Activated T-cell treated with anti-CD3 and anti-CD28 coated beads, Interleukin-2, amount 50 U/mL, for 48 hours (primary cell): Measurements from ENCODE around the gene CD247.

Source experiments
- DNase-seq, 2 experiments: peaks; one replicate each; pipeline ENCODE4 v3.0.0-alpha.2; 2020

The CD247 gene

GRCh38 chr1:167457936-167458584 is 60.3 kb downstream of the CD247 start:
- DNase-seq, result peak; percentile 15 to 18

- peak; percentile 18 to 21 for DNase-seq
Measured at GRCh38 chr1:167456926-167457325, 61.4 kb downstream of the CD247 start.

GRCh38 chr1:167456524-167456923 is 61.8 kb downstream of the CD247 start:
- DNase-seq, result peak; percentile 41 to 43

GRCh38 chr1:167455786-167456446 is 62.4 kb downstream of the CD247 start:
- no peak for DNase-seq

- DNase-seq, result peak; percentile 81 to 86
Measured at GRCh38 chr1:167454894-167455785, 63.2 kb downstream of the CD247 start.

GRCh38 chr1:167454304-167454893 is 63.9 kb downstream of the CD247 start:
- DNase-seq, result peak; percentile 41 to 48

GRCh38 chr1:167453123-167453522 is 65.2 kb downstream of the CD247 start:
- DNase-seq, result peak in 1 of 2 experiments; percentile 18

GRCh38 chr1:167452483-167452882 is 65.8 kb downstream of the CD247 start:
- peak in 1 of 2 experiments; percentile 25 for DNase-seq

- DNase-seq, result peak; percentile 45 to 46
Measured at GRCh38 chr1:167450843-167451242, 67.5 kb downstream of the CD247 start.

- peak; percentile 79 to 82 for DNase-seq
Measured at GRCh38 chr1:167447521-167448136, 70.7 kb downstream of the CD247 start.

- peak; percentile 10 to 17 for DNase-seq
Measured at GRCh38 chr1:167446966-167447365, 71.4 kb downstream of the CD247 start.

- DNase-seq, result peak in 1 of 2 experiments; percentile 11
Measured at GRCh38 chr1:167443757-167444156, 74.6 kb downstream of the CD247 start.

- peak in 1 of 2 experiments; percentile 18 for DNase-seq
Measured at GRCh38 chr1:167442854-167443565, 75.3 kb downstream of the CD247 start.

GRCh38 chr1:167442142-167442848 is 76.0 kb downstream of the CD247 start:
- peak; percentile 91 to 94 for DNase-seq

- DNase-seq, result no peak
Measured at GRCh38 chr1:167441222-167441621, 77.1 kb downstream of the CD247 start.

GRCh38 chr1:167440776-167441175 is 77.6 kb downstream of the CD247 start:
- DNase-seq, result no peak

GRCh38 chr1:167440345-167440744 is 78.0 kb downstream of the CD247 start:
- no peak for DNase-seq

- peak in 1 of 2 experiments; percentile 68 for DNase-seq
Measured at GRCh38 chr1:167439301-167439988, 78.9 kb downstream of the CD247 start.

GRCh38 chr1:167438171-167439138 is 79.9 kb downstream of the CD247 start:
- DNase-seq, result no peak
